CD4-positive, alpha-beta T cell treated with Interferon alpha-2 for 1 hour (primary cell): ENCODE measurements around the gene MIER2.
A peak's percentile ranks its signal among the peaks of the same experiment; 100 is the strongest.
"Not testable (repeated sequence)": the region's sequence is repeated elsewhere in the genome, so short reads cannot be mapped to it uniquely, and the experiment has no call there.

Experiments
- DNase-seq, 2 donors: peaks; one replicate each; pipeline ENCODE4 v3.0.0-alpha.2; 2020 to 2022

Gene MIER2

GRCh38 chr19:355536-355935 lies 10.9 kb upstream of the MIER2 start:
- DNase-seq: not testable (repeated sequence)

- no peak for DNase-seq
These were observed 10.5 kb upstream of the MIER2 start for GRCh38 chr19:355134-355533.

GRCh38 chr19:351976-352625 lies 7.5 kb upstream of the MIER2 start:
- no peak for DNase-seq

GRCh38 chr19:347946-348861 lies 3.6 kb upstream of the MIER2 start:
- no peak for DNase-seq

- DNase-seq: no peak
These were observed 804 bp upstream of the MIER2 start for GRCh38 chr19:345320-345879.

GRCh38 chr19:343941-344624 lies 513 bp downstream of the MIER2 start:
- DNase-seq: peak in 1 of 2 donors; percentile 13

- DNase-seq: peak in 1 of 2 donors; percentile 28
These were observed 1.1 kb downstream of the MIER2 start for GRCh38 chr19:343451-343931.

GRCh38 chr19:342801-343421 lies 1.7 kb downstream of the MIER2 start:
- peak in 1 of 2 donors; percentile 38 for DNase-seq

- no peak for DNase-seq
These were observed 2.5 kb downstream of the MIER2 start for GRCh38 chr19:342128-342455.

GRCh38 chr19:341386-342127 lies 3.0 kb downstream of the MIER2 start:
- no peak for DNase-seq

- DNase-seq: no peak
These were observed 3.8 kb downstream of the MIER2 start for GRCh38 chr19:340620-341385.

- DNase-seq: no peak
These were observed 5.2 kb downstream of the MIER2 start for GRCh38 chr19:339262-339887.

- DNase-seq: no peak
These were observed 6.2 kb downstream of the MIER2 start for GRCh38 chr19:338421-338820.

GRCh38 chr19:336067-336614 lies 8.5 kb downstream of the MIER2 start:
- DNase-seq: no peak

- no peak for DNase-seq
These were observed 9.0 kb downstream of the MIER2 start for GRCh38 chr19:335486-336066.

GRCh38 chr19:335072-335471 lies 9.5 kb downstream of the MIER2 start:
- DNase-seq: no peak

GRCh38 chr19:334296-335071 lies 10.1 kb downstream of the MIER2 start:
- no peak for DNase-seq

- no peak for DNase-seq
These were observed 14.1 kb downstream of the MIER2 start for GRCh38 chr19:330503-330902.

GRCh38 chr19:329876-330275 lies 14.7 kb downstream of the MIER2 start:
- no peak for DNase-seq
